ENCODE results near the gene PARP14.
"Not testable (repeated sequence)": the region's sequence is repeated elsewhere in the genome, so short reads cannot be mapped to it uniquely, and the experiment has no call there.

Gene PARP14

GRCh38 chr3:122719273-122719921, 38.8 kb downstream of the PARP14 start:
- no peak for DNase-seq (ENCODE audit: low spot score)

GRCh38 chr3:122725106-122725505, 44.5 kb downstream of the PARP14 start:
- DNase-seq (ENCODE audit: low spot score): no peak

- no peak for DNase-seq (ENCODE audit: low spot score)
Measured at GRCh38 chr3:122727294-122727693, 46.7 kb downstream of the PARP14 start.

GRCh38 chr3:122727766-122728165, 47.1 kb downstream of the PARP14 start:
- no peak for DNase-seq (ENCODE audit: low spot score)

- DNase-seq (ENCODE audit: low spot score): no peak
Measured at GRCh38 chr3:122728186-122728585, 47.5 kb downstream of the PARP14 start.

GRCh38 chr3:122728756-122729514, 48.3 kb downstream of the PARP14 start:
- no peak for DNase-seq (ENCODE audit: low spot score)

GRCh38 chr3:122730240-122730639, 49.6 kb downstream of the PARP14 start:
- no peak for DNase-seq (ENCODE audit: low spot score)

GRCh38 chr3:122732682-122733525, 52.3 kb downstream of the PARP14 start:
- DNase-seq (ENCODE audit: low spot score): not testable (repeated sequence)

- DNase-seq (ENCODE audit: low spot score): no peak
Measured at GRCh38 chr3:122739172-122739571, 58.5 kb downstream of the PARP14 start.

GRCh38 chr3:122742234-122742633, 61.6 kb downstream of the PARP14 start:
- no peak for DNase-seq (ENCODE audit: low spot score)

- DNase-seq (ENCODE audit: low spot score): no peak
Measured at GRCh38 chr3:122743581-122744120, 63.0 kb downstream of the PARP14 start.

- no peak for DNase-seq (ENCODE audit: low spot score)
Measured at GRCh38 chr3:122745369-122746021, 64.9 kb downstream of the PARP14 start.

GRCh38 chr3:122747295-122747694, 66.7 kb downstream of the PARP14 start:
- DNase-seq (ENCODE audit: low spot score): not testable (repeated sequence)

GRCh38 chr3:122748347-122748746, 67.7 kb downstream of the PARP14 start:
- no peak for DNase-seq (ENCODE audit: low spot score)

GRCh38 chr3:122754929-122755328, 74.3 kb downstream of the PARP14 start:
- peak; percentile 66 for DNase-seq (ENCODE audit: low spot score)

GRCh38 chr3:122755491-122755890, 74.9 kb downstream of the PARP14 start:
- no peak for DNase-seq (ENCODE audit: low spot score)

- no peak for DNase-seq (ENCODE audit: low spot score)
Measured at GRCh38 chr3:122758877-122759560, 78.4 kb downstream of the PARP14 start.

GRCh38 chr3:122760453-122761271, 80.0 kb downstream of the PARP14 start:
- DNase-seq (ENCODE audit: low spot score): peak; percentile 18

GRCh38 chr3:122766430-122766829, 85.8 kb downstream of the PARP14 start:
- no peak for DNase-seq (ENCODE audit: low spot score)
